CD4-positive, CD25-positive, alpha-beta regulatory T cell (primary cell): Measurements from ENCODE around the gene ABCC3. TPM values are rescaled to one million over a fixed set of nuclear protein-coding genes. Genes with fewer than 3 reads are reported as not detected.

ENCODE experiments used
- ATAC-seq, 2 donors: fragments of 150-1000 bp; cut with Tn5 transposase; one replicate each; pipeline ENCODE4 v1.10.0; 2021; ENCODE audit warnings: low read depth in 2 of 2, moderate number of reproducible peaks in 2 of 2, moderate library complexity in 1 of 2
- DNase-seq, 3 donors: peaks; one replicate each; pipeline versions ENCODE4 v3.0.0 to v3.0.0-alpha.2; 2012 to 2022; ENCODE audit warnings: mixed read lengths in 1 of 3
- H3K27ac ChIP-seq: one replicate; pipeline ENCODE4 v1.7.0; 2013; ENCODE audit warnings: mild to moderate bottlenecking, low read length; ENCODE audit not compliant: insufficient read depth, poor library complexity, severe bottlenecking
- H3K27me3 ChIP-seq: one replicate; pipeline ENCODE4 v1.7.0; 2013; ENCODE audit warnings: low read length; ENCODE audit not compliant: control insufficient read depth, insufficient read depth
- H3K36me3 ChIP-seq: one replicate; pipeline ENCODE4 v1.7.0; 2013; ENCODE audit warnings: mild to moderate bottlenecking, low read length, moderate library complexity; ENCODE audit not compliant: control insufficient read depth, insufficient read depth
- H3K4me1 ChIP-seq: 2 replicates; pipeline ENCODE4 v1.7.0; 2013; ENCODE audit warnings: mild to moderate bottlenecking, low read length; ENCODE audit not compliant: insufficient read depth, control insufficient read depth, poor library complexity, severe bottlenecking
- H3K4me3 ChIP-seq: one replicate; pipeline ENCODE4 v1.7.0; 2013; ENCODE audit warnings: low read depth, mild to moderate bottlenecking, low read length, moderate library complexity
- H3K9me3 ChIP-seq, 2 experiments: 1 replicate in 1 of 2; 2 replicates in 1 of 2; pipeline ENCODE4 v1.7.0; 2013; ENCODE audit warnings: low read length in 2 of 2, mild to moderate bottlenecking in 1 of 2, moderate library complexity in 1 of 2; ENCODE audit not compliant: control insufficient read depth in 2 of 2
- H3K27ac Mint-ChIP-seq, 3 donors: one replicate each; pipeline ENCODE4 v1.8.0; 2020 to 2022; ENCODE audit warnings: mild to moderate bottlenecking in 3 of 3, mixed read lengths in 3 of 3, moderate library complexity in 2 of 3
- H3K27me3 Mint-ChIP-seq: one replicate; pipeline ENCODE4 v1.8.0; 2022; ENCODE audit warnings: mild to moderate bottlenecking, mixed read lengths
- H3K36me3 Mint-ChIP-seq: one replicate; pipeline ENCODE4 v1.8.0; 2020; ENCODE audit warnings: mixed read lengths
- H3K4me1 Mint-ChIP-seq, 4 donors: one replicate each; pipeline ENCODE4 v1.8.0; 2020 to 2022; ENCODE audit warnings: mixed read lengths in 4 of 4, mild to moderate bottlenecking in 1 of 4
- H3K4me3 Mint-ChIP-seq, 4 donors: one replicate each; pipeline ENCODE4 v1.8.0; 2020 to 2022; ENCODE audit warnings: mild to moderate bottlenecking in 4 of 4, mixed read lengths in 4 of 4, moderate library complexity in 3 of 4
- H3K9me3 Mint-ChIP-seq, 7 donors: one replicate each; pipeline ENCODE4 v1.8.0; 2020 to 2022; ENCODE audit warnings: mixed read lengths in 7 of 7, mild to moderate bottlenecking in 3 of 7, moderate library complexity in 2 of 7
- polyA plus RNA-seq, 4 donors: library from polyadenylated mRNA; unstranded; fragments of 300-500 nt; fragmentation: Illumina TruSeq; gene quantifications; one replicate each; pipeline ENCODE4 v1.2.3, GENCODE V29; 2021
- total RNA-seq: library from RNA; stranded (reverse); gene quantifications from one replicate; pipeline ENCODE4 v1.2.3, GENCODE V29; 2022

Gene ABCC3, protein sequence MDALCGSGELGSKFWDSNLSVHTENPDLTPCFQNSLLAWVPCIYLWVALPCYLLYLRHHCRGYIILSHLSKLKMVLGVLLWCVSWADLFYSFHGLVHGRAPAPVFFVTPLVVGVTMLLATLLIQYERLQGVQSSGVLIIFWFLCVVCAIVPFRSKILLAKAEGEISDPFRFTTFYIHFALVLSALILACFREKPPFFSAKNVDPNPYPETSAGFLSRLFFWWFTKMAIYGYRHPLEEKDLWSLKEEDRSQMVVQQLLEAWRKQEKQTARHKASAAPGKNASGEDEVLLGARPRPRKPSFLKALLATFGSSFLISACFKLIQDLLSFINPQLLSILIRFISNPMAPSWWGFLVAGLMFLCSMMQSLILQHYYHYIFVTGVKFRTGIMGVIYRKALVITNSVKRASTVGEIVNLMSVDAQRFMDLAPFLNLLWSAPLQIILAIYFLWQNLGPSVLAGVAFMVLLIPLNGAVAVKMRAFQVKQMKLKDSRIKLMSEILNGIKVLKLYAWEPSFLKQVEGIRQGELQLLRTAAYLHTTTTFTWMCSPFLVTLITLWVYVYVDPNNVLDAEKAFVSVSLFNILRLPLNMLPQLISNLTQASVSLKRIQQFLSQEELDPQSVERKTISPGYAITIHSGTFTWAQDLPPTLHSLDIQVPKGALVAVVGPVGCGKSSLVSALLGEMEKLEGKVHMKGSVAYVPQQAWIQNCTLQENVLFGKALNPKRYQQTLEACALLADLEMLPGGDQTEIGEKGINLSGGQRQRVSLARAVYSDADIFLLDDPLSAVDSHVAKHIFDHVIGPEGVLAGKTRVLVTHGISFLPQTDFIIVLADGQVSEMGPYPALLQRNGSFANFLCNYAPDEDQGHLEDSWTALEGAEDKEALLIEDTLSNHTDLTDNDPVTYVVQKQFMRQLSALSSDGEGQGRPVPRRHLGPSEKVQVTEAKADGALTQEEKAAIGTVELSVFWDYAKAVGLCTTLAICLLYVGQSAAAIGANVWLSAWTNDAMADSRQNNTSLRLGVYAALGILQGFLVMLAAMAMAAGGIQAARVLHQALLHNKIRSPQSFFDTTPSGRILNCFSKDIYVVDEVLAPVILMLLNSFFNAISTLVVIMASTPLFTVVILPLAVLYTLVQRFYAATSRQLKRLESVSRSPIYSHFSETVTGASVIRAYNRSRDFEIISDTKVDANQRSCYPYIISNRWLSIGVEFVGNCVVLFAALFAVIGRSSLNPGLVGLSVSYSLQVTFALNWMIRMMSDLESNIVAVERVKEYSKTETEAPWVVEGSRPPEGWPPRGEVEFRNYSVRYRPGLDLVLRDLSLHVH (N-terminal part only)
- total RNA-seq (3.3 TPM), polyA plus RNA-seq (under 1 TPM in 1 of 4 donors, not detected in 3; 0.02 TPM)

DNA sequence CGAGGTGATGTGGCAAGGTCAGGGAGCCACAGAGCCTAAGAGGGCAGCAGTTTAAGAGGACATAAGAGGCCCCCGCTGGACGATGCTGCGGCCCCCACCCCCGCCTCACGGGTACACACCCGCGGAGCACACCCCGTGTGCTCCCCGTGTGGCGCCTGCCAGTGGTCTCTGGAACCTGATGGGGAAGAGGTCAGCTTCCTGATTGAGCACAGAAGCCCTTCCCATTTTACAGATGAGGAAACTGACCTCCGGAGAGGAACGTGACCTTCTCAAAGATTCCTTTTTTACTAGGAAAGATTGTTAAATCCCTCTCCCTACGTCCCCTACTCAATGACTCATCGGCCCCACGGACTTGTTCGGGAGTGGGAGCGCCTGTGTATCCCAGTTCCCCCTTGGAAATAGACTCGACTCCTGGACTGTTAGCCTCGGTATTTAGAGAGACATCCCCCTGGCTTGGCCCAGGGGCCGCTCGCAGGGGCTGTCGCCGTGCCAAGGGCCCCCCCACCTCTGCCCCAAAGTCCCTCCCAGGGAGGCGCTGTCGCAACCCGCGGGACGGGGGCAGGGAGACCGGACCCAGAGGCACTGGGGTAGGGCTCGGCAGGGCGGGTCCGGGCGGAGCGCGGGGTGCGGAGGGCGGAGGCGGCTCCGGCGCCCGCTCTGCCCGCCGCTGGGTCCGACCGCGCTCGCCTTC is at the start of gene ABCC3:
Gene ABCC3 (plus strand): TSS at position 658 of the 691 bp plus-strand sequence. CDS start 56 bp downstream, outside the sequence.
- Histone ChIP-seq H3K27ac (no peak within 1 kb of the TSS), H3K4me1 (peaks cover 4% of the 10 kb centered on the region), H3K4me3 (no peak within 1 kb of the TSS), H3K27me3 (peaks cover 32% of the 10 kb centered on the region), H3K9me3 (no peaks in the 10 kb centered on the region), H3K36me3 (no peaks in the 10 kb centered on the region)
- no peak for ATAC-seq
- Mint-ChIP-seq H3K27me3 (peaks cover 69% of the 10 kb centered on the region), H3K4me1 (peaks cover 0 to 7% (median 0%) of the 10 kb centered on the region in 4 donors), H3K27ac (no peak within 1 kb of the TSS), H3K36me3 (no peaks in the 10 kb centered on the region), H3K9me3 (peaks cover 0 to 2% (median 0%) of the 10 kb centered on the region in 7 donors), H3K4me3 (no peak within 1 kb of the TSS)
- DNase-seq: no peak

DNA sequence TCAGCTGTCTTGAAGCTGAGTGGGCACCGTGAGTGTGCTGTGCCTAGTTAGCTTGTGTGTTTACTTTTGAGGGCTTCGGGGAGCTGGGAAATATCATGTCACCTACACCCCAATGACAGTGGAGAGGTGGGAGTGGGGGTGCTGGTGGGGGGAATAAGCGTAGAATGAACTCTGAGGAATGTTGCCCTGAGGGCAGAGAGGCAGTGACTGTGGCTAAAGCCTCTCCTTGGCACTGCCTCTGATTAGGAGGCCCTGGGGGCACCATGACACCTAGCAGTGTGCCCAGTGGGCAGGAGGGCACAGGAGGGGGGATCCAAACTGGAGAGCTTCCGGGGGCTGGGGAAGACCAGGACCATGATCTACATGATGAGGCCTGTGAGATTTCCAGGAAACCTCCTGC is 49.3 kb upstream of the ABCC3 start:
- Mint-ChIP-seq H3K27ac (peak overlapping the region in 1 of 3 donors; percentile 46), H3K4me1 (no peaks in the 10 kb centered on the region)

DNA sequence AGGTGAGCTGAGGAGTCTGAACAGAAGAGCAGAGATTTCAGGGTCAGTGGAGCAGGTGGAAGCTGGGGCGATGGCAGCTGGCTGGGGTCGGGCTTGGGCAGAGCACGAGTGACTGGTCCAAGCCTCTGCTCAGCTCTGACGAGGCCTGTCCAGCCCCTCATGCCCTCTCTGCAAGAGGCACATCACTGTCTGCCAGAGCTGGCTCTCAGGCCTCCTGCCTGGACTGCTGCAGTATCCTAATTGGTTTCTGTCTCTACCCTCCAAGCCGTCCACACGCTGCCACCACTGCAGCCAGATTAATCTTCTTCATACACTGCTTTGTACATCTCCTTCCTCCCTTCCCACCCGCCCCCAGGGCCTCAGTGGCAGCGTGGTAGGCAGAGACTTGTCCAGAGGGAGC is 48.8 kb upstream of the ABCC3 start:
- no peaks in the 10 kb centered on the region for H3K9me3 ChIP-seq
- DNase-seq (no peak), ATAC-seq (no peak)
- no peak overlapping the region for H3K4me3 Mint-ChIP-seq
- H3K9me3 Mint-ChIP-seq: no peaks in the 10 kb centered on the region
- H3K4me1 ChIP-seq: no peaks in the 10 kb centered on the region
- no peaks in the 10 kb centered on the region for H3K27me3 ChIP-seq
- no peak overlapping the region for H3K27ac ChIP-seq
- H3K27me3 Mint-ChIP-seq: no peaks in the 10 kb centered on the region
- H3K36me3 ChIP-seq: no peaks in the 10 kb centered on the region
- H3K4me1 Mint-ChIP-seq: no peaks in the 10 kb centered on the region
- H3K4me3 ChIP-seq: no peak overlapping the region
- H3K27ac Mint-ChIP-seq: no peak overlapping the region
- no peaks in the 10 kb centered on the region for H3K36me3 Mint-ChIP-seq

More for the DNA sequence above, 49.3 kb upstream of the ABCC3 start:
- no peaks in the 10 kb centered on the region for H3K36me3 Mint-ChIP-seq
- no peaks in the 10 kb centered on the region for H3K27me3 Mint-ChIP-seq
- no peaks in the 10 kb centered on the region for H3K9me3 Mint-ChIP-seq
- DNase-seq (no peak), ATAC-seq (no peak)
- no peak overlapping the region for H3K4me3 ChIP-seq
- no peaks in the 10 kb centered on the region for H3K36me3 ChIP-seq
- H3K27ac ChIP-seq: no peak overlapping the region
- H3K4me3 Mint-ChIP-seq: no peak overlapping the region
- no peaks in the 10 kb centered on the region for H3K9me3 ChIP-seq
- H3K4me1 ChIP-seq: no peaks in the 10 kb centered on the region
- no peaks in the 10 kb centered on the region for H3K27me3 ChIP-seq

DNA sequence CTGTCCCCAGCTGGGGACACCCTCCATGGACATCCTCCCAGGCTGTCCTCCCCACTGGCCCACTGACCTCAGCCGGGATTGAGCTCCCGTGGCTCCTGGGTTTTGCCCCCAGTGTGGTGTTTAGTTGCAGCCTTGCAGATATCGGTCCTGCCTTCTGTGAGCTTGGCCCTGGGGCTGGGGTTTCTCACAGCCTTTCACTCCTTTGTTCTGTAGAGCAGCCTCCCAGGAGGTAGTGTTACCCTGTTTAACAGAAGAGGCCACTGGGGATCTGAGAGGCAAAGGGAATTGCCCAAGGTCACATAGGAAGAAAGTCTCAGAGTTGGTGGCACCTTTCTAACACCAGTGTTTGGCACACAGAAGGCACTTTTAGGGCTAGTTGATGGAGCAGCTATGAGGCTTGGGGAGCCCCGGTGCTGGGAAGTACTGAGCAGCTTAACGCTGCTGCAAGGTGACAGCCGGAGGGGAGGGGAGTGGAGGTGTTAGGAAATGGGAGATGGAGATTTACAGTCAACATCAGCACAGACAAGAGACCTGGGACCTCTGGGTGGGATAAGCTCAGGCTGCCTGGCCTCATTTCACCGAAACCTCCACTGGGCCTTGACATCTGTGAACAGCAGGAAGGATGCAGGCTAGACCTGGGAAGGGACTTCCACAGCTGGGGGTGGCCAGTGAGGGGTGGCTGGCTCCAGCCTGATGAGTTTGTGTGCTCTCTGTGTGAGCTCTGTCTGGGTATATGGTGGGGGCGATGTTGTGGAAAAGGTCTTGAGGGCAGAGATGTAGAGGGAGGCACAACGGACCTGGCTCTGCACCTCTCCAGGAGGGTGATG is 48.0 kb upstream of the ABCC3 start:
- Histone ChIP-seq H3K9me3 (no peaks in the 10 kb centered on the region), H3K4me1 (no peaks in the 10 kb centered on the region), H3K27me3 (no peaks in the 10 kb centered on the region), H3K36me3 (no peaks in the 10 kb centered on the region), H3K4me3 (no peak overlapping the region), H3K27ac (no peak overlapping the region)
- ATAC-seq: no peak
- Mint-ChIP-seq H3K27me3 (no peaks in the 10 kb centered on the region), H3K4me3 (no peak overlapping the region), H3K36me3 (no peaks in the 10 kb centered on the region), H3K27ac (no peak overlapping the region), H3K9me3 (no peaks in the 10 kb centered on the region), H3K4me1 (no peaks in the 10 kb centered on the region)
- no peak for DNase-seq

DNA sequence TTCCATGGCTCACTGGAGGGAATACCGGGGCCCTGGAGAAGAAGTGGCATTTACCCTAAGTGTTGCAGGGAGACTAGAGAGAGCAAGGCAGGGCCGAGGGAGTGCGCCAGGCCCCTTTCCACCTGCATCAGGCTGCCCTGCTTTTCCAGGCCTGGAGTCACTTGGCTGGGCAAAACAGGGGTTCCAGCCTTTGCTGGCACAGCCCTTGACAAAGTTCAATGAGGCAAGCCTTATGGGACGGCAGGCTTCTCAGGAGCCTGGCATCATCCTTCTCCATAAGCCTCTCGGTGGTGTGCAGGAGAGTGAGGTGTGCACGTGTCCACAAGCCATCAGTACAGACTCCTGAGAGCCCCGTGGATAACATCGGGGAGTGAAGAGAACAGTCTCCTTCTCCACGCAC is 47.1 kb upstream of the ABCC3 start:
- no peak overlapping the region for H3K27ac ChIP-seq
- no peaks in the 10 kb centered on the region for H3K9me3 ChIP-seq
- H3K9me3 Mint-ChIP-seq: no peaks in the 10 kb centered on the region
- ATAC-seq: no peak
- no peak overlapping the region for H3K4me3 Mint-ChIP-seq
- H3K27me3 ChIP-seq: no peaks in the 10 kb centered on the region
- no peaks in the 10 kb centered on the region for H3K36me3 Mint-ChIP-seq
- no peak overlapping the region for H3K4me3 ChIP-seq
- no peaks in the 10 kb centered on the region for H3K27me3 Mint-ChIP-seq
- H3K36me3 ChIP-seq: no peaks in the 10 kb centered on the region
- H3K4me1 Mint-ChIP-seq: no peaks in the 10 kb centered on the region
- H3K4me1 ChIP-seq: no peaks in the 10 kb centered on the region
- DNase-seq: no peak
- no peak overlapping the region for H3K27ac Mint-ChIP-seq

DNA sequence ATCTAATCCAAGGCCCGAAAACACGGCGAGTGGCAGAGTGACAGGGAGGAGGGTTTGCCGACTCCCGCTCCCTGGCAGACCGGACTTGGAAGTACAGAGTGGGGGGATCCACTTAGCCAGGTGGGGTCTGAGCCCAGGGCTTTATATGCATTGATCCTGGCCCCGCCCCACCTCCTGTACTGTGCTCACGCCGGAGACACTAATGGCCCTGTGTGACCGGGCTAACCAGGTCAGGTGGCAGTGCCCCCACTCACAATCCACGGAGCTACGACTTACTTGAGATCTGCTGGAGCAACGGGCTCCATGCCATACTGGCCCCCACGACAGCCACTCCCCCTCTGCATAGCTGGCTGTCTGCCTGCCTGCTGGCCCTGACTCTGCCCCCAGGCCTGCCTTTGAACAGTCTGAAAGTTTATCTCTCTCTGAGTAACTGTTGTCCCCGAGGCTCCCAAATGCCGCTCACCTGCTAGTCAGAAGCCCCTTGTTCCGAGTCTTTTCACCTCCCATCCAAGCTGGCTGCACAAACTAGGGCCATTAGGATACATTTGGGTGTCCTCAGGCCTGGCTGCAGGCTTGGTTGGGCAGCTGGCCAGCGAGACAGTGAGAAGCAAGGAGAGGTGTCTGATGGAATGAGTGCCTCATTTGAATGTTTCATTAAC is 46.2 kb upstream of the ABCC3 start:
- H3K27me3 ChIP-seq: no peaks in the 10 kb centered on the region
- Mint-ChIP-seq H3K27me3 (no peaks in the 10 kb centered on the region), H3K4me1 (no peaks in the 10 kb centered on the region), H3K27ac (no peak overlapping the region), H3K4me3 (no peak overlapping the region), H3K36me3 (no peaks in the 10 kb centered on the region), H3K9me3 (no peaks in the 10 kb centered on the region)
- H3K4me1 ChIP-seq: no peaks in the 10 kb centered on the region
- no peak overlapping the region for H3K4me3 ChIP-seq
- ATAC-seq (no peak), DNase-seq (no peak)
- H3K36me3 ChIP-seq: no peaks in the 10 kb centered on the region
- no peak overlapping the region for H3K27ac ChIP-seq
- no peaks in the 10 kb centered on the region for H3K9me3 ChIP-seq
